Transverse colon (tissue), 4 donors: ENCODE results near the gene MYH9.
A peak's percentile ranks its signal among the peaks of the same experiment; 100 is the strongest.

Source experiments
- EP300 ChIP-seq: sonication (generic); formaldehyde crosslinking; IDR thresholded peaks from one replicate; pipeline ENCODE4 v1.6.1; 2017; ENCODE audit warnings: antibody characterized with exemption, low read depth
- POLR2A ChIP-seq: fragments of 450-650 bp; IDR thresholded peaks from one replicate; pipeline ENCODE4 v1.6.1; 2016; ENCODE audit warnings: antibody characterized with exemption, mild to moderate bottlenecking, moderate library complexity
- POLR2AphosphoS5 ChIP-seq, 3 donors: sonication (generic); formaldehyde crosslinking; IDR thresholded peaks; one replicate each; pipeline ENCODE4 v1.6.1; 2016; ENCODE audit warnings: antibody characterized with exemption in 3 of 3
- TF ChIP-seq, protein P1 (sequence below), 5 experiments: fragments of 200-600 bp in 3 of 5; fragments of 450-650 bp in 2 of 5; sonication (generic) in 3 of 5; IDR thresholded peaks; 1 replicate in 2 of 5; 2 replicates in 3 of 5; pipeline ENCODE4 v1.5.1; 2016 to 2017; ENCODE audit warnings: antibody characterized with exemption in 5 of 5, inconsistent platforms in 3 of 5, mild to moderate bottlenecking in 2 of 5, moderate library complexity in 1 of 5

GRCh38 chr22:36298601-36299000, 89.2 kb downstream of the MYH9 start:
- TF ChIP-seq, protein P1, sequence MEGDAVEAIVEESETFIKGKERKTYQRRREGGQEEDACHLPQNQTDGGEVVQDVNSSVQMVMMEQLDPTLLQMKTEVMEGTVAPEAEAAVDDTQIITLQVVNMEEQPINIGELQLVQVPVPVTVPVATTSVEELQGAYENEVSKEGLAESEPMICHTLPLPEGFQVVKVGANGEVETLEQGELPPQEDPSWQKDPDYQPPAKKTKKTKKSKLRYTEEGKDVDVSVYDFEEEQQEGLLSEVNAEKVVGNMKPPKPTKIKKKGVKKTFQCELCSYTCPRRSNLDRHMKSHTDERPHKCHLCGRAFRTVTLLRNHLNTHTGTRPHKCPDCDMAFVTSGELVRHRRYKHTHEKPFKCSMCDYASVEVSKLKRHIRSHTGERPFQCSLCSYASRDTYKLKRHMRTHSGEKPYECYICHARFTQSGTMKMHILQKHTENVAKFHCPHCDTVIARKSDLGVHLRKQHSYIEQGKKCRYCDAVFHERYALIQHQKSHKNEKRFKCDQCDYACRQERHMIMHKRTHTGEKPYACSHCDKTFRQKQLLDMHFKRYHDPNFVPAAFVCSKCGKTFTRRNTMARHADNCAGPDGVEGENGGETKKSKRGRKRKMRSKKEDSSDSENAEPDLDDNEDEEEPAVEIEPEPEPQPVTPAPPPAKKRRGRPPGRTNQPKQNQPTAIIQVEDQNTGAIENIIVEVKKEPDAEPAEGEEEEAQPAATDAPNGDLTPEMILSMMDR (IDR thresholded peaks at IDR 0.05) = no peak
- TF ChIP-seq POLR2A = no peak
- TF ChIP-seq EP300 = no peak
- TF ChIP-seq POLR2AphosphoS5 (IDR thresholded peaks at IDR 0.05) = peak in 1 of 3 donors; percentile 17
